Measurements from ENCODE around the gene CD300C. TPM values are rescaled to one million over a fixed set of nuclear protein-coding genes. Genes with fewer than 3 reads are reported as not detected.
"Not testable (repeated sequence)": the region's sequence is repeated elsewhere in the genome, so short reads cannot be mapped to it uniquely, and the experiment has no call there.

CD300C gene
- total RNA-seq, 1 donor from 2014 or later = not detected

- H3K27me3 Mint-ChIP-seq (ENCODE audit: low read depth) = peaks cover 6% of the 10 kb centered on the region
- intact Hi-C loops (cut with micrococcal nuclease) = no loop called here
- no peak for DNase-seq (ENCODE audit: low spot score)
- no peak overlapping the region for H3K27ac Mint-ChIP-seq
- H3K4me3 Mint-ChIP-seq (ENCODE audit: low read depth) = no peak overlapping the region
- H3K9me3 Mint-ChIP-seq = peaks cover 7% of the 10 kb centered on the region
- H3K36me3 Mint-ChIP-seq (ENCODE audit: low read depth) = peaks cover 2% of the 10 kb centered on the region
- peaks cover 13% of the 10 kb centered on the region for H3K4me1 Mint-ChIP-seq (ENCODE audit: low read depth)
Measured at GRCh38 chr17:74525465-74525725, 20.5 kb downstream of the CD300C start.

GRCh38 chr17:74524653-74525464 is 21.1 kb downstream of the CD300C start:
- Mint-ChIP-seq H3K4me3 (ENCODE audit: low read depth) (no peak overlapping the region), H3K4me1 (ENCODE audit: low read depth) (peaks cover 17% of the 10 kb centered on the region), H3K36me3 (ENCODE audit: low read depth) (peaks cover 2% of the 10 kb centered on the region), H3K9me3 (peaks cover 7% of the 10 kb centered on the region), H3K27ac (no peak overlapping the region), H3K27me3 (ENCODE audit: low read depth) (peaks cover 3% of the 10 kb centered on the region)
- intact Hi-C loops (cut with micrococcal nuclease) = no loop called here
- no peak for DNase-seq (ENCODE audit: low spot score)

DNA sequence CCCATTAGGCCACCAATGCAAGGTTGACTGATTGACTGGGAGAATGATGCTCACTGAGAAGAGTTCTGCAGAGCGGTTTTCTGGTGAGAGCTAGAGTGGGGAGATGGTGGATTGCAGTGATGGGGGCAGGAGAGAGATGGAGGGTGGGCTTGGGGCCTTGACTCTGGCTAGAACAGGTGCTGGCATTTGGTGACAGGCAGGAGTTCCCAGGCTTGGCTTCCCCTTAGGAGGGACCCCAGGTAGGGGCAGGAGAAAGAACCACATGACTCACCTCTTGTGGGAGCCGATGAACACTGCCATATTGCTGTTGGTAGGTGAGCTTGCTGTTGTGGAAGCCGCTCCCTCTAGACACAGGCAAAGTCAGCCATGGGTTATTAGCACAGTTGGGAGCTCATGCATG is 22.6 kb downstream of the CD300C start:
- H3K4me3 Mint-ChIP-seq (ENCODE audit: low read depth) = no peak overlapping the region
- peaks cover 12% of the 10 kb centered on the region for H3K9me3 Mint-ChIP-seq
- no peak overlapping the region for H3K27ac Mint-ChIP-seq
- peaks cover 2% of the 10 kb centered on the region for H3K36me3 Mint-ChIP-seq (ENCODE audit: low read depth)
- no peaks in the 10 kb centered on the region for H3K27me3 Mint-ChIP-seq (ENCODE audit: low read depth)
- no peak for DNase-seq (ENCODE audit: low spot score)
- intact Hi-C loops (cut with micrococcal nuclease) = no loop called here
- H3K4me1 Mint-ChIP-seq (ENCODE audit: low read depth) = peaks cover 17% of the 10 kb centered on the region

- no peak overlapping the region for H3K27ac Mint-ChIP-seq
- DNase-seq (ENCODE audit: low spot score) = no peak
- no peaks in the 10 kb centered on the region for H3K27me3 Mint-ChIP-seq (ENCODE audit: low read depth)
- intact Hi-C loops (cut with micrococcal nuclease) = no loop called here
- H3K4me1 Mint-ChIP-seq (ENCODE audit: low read depth) = peaks cover 16% of the 10 kb centered on the region
- peaks cover 2% of the 10 kb centered on the region for H3K36me3 Mint-ChIP-seq (ENCODE audit: low read depth)
- no peak overlapping the region for H3K4me3 Mint-ChIP-seq (ENCODE audit: low read depth)
- peaks cover 19% of the 10 kb centered on the region for H3K9me3 Mint-ChIP-seq
Measured at GRCh38 chr17:74522381-74523105, 23.4 kb downstream of the CD300C start.

DNA sequence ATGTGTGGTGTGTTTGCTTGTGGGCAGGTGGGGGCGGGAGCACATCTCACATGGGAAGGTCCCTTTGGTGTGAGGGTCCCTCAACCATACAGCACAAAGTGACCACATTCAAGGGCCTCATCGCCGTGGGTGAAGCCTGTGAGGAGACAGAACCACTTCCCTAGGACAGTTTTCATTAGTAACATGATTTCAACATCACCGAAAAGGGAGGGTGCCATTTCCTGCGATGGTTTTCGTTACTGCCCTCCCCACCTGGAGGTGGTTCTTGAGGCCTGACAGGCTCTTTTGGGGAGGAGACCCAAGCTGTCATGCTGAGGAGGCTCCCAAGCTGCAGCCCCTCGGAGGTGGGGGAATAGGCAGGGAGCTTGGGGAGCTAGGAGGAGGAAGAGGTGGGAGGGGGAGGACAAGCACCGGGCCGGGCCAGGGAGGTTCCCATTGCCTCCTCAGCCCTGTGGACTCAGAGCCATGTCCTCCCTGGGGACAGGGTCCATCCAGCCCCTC is 24.2 kb downstream of the CD300C start:
- no peaks in the 10 kb centered on the region for H3K27me3 Mint-ChIP-seq (ENCODE audit: low read depth)
- no peak for DNase-seq (ENCODE audit: low spot score)
- peaks cover 16% of the 10 kb centered on the region for H3K4me1 Mint-ChIP-seq (ENCODE audit: low read depth)
- peaks cover 2% of the 10 kb centered on the region for H3K36me3 Mint-ChIP-seq (ENCODE audit: low read depth)
- intact Hi-C loops (cut with micrococcal nuclease) = no loop called here
- peak overlapping the region; percentile 64 for H3K27ac Mint-ChIP-seq
- H3K4me3 Mint-ChIP-seq (ENCODE audit: low read depth) = no peak overlapping the region
- H3K9me3 Mint-ChIP-seq = peaks cover 19% of the 10 kb centered on the region

DNA sequence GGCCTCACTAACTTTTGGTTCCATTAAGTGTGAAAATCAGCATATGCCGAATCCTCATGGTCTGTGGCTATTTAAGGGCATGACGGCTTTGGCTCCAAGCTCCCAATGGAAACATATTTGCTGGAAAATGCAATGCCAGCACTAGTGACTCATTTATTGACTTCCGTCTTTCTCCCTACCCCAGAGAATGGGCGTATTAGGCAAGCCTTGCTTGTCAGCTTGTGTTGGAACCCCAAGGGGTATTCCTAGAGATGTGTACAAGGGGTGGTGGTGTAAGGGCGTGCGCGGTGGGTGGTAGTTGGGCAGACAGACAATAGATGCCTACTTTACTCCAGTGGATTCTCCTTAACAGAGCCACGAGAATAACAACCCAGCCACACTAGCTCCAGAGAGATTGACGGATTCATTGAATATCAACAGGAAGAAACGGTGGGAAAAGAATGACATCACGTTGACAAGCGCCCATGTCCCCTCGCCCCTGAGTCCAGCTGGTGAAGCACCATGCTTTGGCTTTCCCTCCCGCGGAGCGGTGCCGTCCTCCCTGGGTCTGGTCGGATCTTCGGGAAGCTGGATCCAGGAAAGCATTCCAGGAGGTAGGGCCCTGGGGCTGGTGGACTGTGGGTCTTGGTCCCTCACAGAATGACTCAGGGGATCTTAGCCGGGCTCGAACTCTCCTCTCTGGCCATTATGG is 25.0 kb downstream of the CD300C start:
- Mint-ChIP-seq H3K4me3 (ENCODE audit: low read depth) (no peak overlapping the region), H3K27ac (peak overlapping the region; percentile 64), H3K9me3 (peaks cover 19% of the 10 kb centered on the region), H3K4me1 (ENCODE audit: low read depth) (peaks cover 16% of the 10 kb centered on the region), H3K27me3 (ENCODE audit: low read depth) (no peaks in the 10 kb centered on the region), H3K36me3 (ENCODE audit: low read depth) (peaks cover 2% of the 10 kb centered on the region)
- no peak for DNase-seq (ENCODE audit: low spot score)
- intact Hi-C loops (cut with micrococcal nuclease) = no loop called here

DNA sequence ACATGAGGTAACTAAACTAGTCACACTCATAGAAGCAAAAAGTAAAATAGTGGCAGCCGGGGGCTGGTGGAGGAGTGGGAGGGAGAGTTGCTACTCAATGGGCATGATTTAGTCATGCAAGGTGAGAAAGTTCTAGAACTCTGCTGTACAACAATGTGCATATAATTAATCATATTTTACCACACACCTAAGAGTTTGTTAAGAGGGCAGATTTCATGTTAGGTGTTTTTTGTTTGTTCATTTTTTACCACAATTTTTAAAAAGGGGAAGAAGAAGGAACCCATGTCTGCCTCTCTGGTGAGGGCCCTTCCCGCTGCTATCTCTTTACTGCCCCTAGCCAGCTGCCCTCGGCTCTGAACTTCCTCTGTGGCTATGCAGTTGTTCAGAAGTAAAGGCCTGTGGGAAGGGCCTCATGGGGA is 25.9 kb downstream of the CD300C start:
- H3K4me1 Mint-ChIP-seq (ENCODE audit: low read depth) = peaks cover 16% of the 10 kb centered on the region

GRCh38 chr17:74518413-74518981 is 27.4 kb downstream of the CD300C start:
- H3K27me3 Mint-ChIP-seq (ENCODE audit: low read depth); H3K27ac Mint-ChIP-seq; intact Hi-C loops (cut with micrococcal nuclease); H3K4me3 Mint-ChIP-seq (ENCODE audit: low read depth); DNase-seq (ENCODE audit: low spot score): not testable (repeated sequence)
- H3K9me3 Mint-ChIP-seq = peaks cover 30% of the 10 kb centered on the region
- peaks cover 13% of the 10 kb centered on the region for H3K36me3 Mint-ChIP-seq (ENCODE audit: low read depth)
- H3K4me1 Mint-ChIP-seq (ENCODE audit: low read depth) = peaks cover 26% of the 10 kb centered on the region

More for the DNA sequence above, 25.9 kb downstream of the CD300C start:
- Mint-ChIP-seq H3K9me3 (peaks cover 19% of the 10 kb centered on the region), H3K27ac (peak overlapping the region; percentile 31), H3K4me3 (ENCODE audit: low read depth) (no peak overlapping the region), H3K36me3 (ENCODE audit: low read depth) (peaks cover 2% of the 10 kb centered on the region), H3K27me3 (ENCODE audit: low read depth) (no peaks in the 10 kb centered on the region)
- DNase-seq (ENCODE audit: low spot score) = no peak
- intact Hi-C loops (cut with micrococcal nuclease) = no loop called here

GRCh38 chr17:74516561-74517328 is 29.2 kb downstream of the CD300C start:
- H3K4me3 Mint-ChIP-seq (ENCODE audit: low read depth) = no peak overlapping the region
- H3K9me3 Mint-ChIP-seq = peaks cover 25% of the 10 kb centered on the region
- intact Hi-C loops (cut with micrococcal nuclease) = no loop called here
- peaks cover 40% of the 10 kb centered on the region for H3K4me1 Mint-ChIP-seq (ENCODE audit: low read depth)
- H3K27ac Mint-ChIP-seq = no peak overlapping the region
- no peak for DNase-seq (ENCODE audit: low spot score)
- peaks cover 8% of the 10 kb centered on the region for H3K27me3 Mint-ChIP-seq (ENCODE audit: low read depth)
- H3K36me3 Mint-ChIP-seq (ENCODE audit: low read depth) = peaks cover 13% of the 10 kb centered on the region

DNA sequence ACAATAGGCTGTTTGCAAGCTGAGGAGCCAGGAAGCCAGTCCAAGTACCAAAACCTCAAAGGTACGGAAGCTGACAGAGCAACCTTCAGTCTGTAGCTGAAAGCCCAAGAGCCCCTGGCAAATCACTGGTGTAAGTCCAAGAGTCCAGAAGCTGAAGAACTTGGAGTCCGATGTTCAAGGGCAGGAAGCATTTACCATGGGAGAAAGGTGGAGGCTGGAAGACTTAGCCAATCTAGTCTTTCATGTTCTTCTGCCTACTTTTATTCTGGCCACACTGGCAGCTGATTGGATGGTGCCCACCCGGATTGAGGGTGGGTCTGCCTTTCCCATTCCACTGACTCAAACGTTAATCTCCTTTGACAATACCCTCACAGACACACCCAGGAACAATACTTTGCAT is 30.0 kb downstream of the CD300C start:
- intact Hi-C loops (cut with micrococcal nuclease) = no loop called here
- H3K4me1 Mint-ChIP-seq (ENCODE audit: low read depth) = peaks cover 39% of the 10 kb centered on the region
- DNase-seq (ENCODE audit: low spot score) = no peak
- no peak overlapping the region for H3K27ac Mint-ChIP-seq
- peaks cover 10% of the 10 kb centered on the region for H3K36me3 Mint-ChIP-seq (ENCODE audit: low read depth)
- H3K27me3 Mint-ChIP-seq (ENCODE audit: low read depth) = peaks cover 8% of the 10 kb centered on the region
- H3K4me3 Mint-ChIP-seq (ENCODE audit: low read depth) = no peak overlapping the region
- H3K9me3 Mint-ChIP-seq = peaks cover 25% of the 10 kb centered on the region

DNA sequence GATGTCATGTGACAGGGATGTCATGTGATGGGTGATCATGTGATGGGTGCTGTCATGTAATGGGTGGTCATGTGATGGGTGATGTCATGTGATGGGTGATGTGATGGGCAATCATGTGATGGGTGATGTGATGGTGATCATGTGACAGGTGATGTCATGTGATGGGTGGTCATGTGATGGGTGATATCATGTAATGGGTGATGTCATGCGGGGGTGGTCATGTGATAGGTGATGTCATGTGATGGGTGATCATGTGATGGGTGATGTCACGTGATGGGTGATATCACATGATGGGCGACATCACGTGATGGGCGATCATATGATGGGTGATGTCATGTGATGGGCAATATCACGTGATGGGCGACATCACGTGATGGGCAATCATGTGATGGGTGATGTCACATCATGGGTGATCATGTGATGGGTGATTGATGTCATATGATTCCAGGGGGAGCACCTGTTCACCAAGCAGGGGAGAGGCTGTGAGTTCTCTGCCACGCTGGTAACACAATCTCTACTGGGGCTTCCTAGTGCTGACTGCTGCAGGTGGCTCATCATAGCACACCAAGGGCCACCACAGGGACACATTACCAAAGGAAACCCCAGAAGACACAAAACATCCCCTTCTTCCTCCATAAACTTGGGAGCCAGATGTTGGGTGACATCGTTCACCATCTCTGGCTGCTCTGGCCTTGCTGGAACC is 31.1 kb downstream of the CD300C start:
- Mint-ChIP-seq H3K4me1 (ENCODE audit: low read depth) (peaks cover 32% of the 10 kb centered on the region), H3K27me3 (ENCODE audit: low read depth) (peaks cover 8% of the 10 kb centered on the region), H3K9me3 (peaks cover 25% of the 10 kb centered on the region), H3K27ac (peak overlapping the region; percentile 92), H3K4me3 (ENCODE audit: low read depth) (no peak overlapping the region), H3K36me3 (ENCODE audit: low read depth) (peaks cover 10% of the 10 kb centered on the region)
- no peak for DNase-seq (ENCODE audit: low spot score)
- intact Hi-C loops (cut with micrococcal nuclease) = loop anchor here (5.0 kb wide), 1 partner anchor 232 kb away; no protein-coding TSS in a partner anchor
